MM.1S (cell line): ENCODE measurements around the gene AP5S1.

Source experiments
- DNase-seq: peaks from one replicate; pipeline ENCODE4 v3.0.0-alpha.2; 2015
- H2AFZ ChIP-seq: fragments of 300-600 bp; sonication (generic); 2 replicates; pipeline ENCODE4 v1.6.0; 2016; ENCODE audit warnings: antibody characterized with exemption, low read length
- H3F3A ChIP-seq: fragments of 300-600 bp; sonication (generic); 2 replicates; pipeline ENCODE4 v1.6.1; 2016; ENCODE audit warnings: mild to moderate bottlenecking, antibody characterized with exemption, low read length, moderate library complexity, mixed read lengths; ENCODE audit not compliant: insufficient read depth
- H3K27ac ChIP-seq: fragments of 300-600 bp; sonication (generic); 2 replicates; pipeline ENCODE4 v1.5.1; 2016; ENCODE audit warnings: mild to moderate bottlenecking, low read length
- H3K27me3 ChIP-seq: fragments of 300-600 bp; sonication (generic); replicated peaks from 2 replicates; pipeline ENCODE4 v1.6.0; 2016; ENCODE audit warnings: low read length; ENCODE audit not compliant: insufficient read depth
- H3K36me3 ChIP-seq: fragments of 300-600 bp; sonication (generic); replicated peaks from 2 replicates; pipeline ENCODE4 v1.6.1; 2016; ENCODE audit warnings: mild to moderate bottlenecking, low read length, mixed read lengths; ENCODE audit not compliant: insufficient read depth
- H3K4me1 ChIP-seq: fragments of 300-600 bp; sonication (generic); 2 replicates; pipeline ENCODE4 v1.6.1; 2016; ENCODE audit warnings: low read length, mixed read lengths
- H3K4me2 ChIP-seq: fragments of 300-600 bp; sonication (generic); 2 replicates; pipeline ENCODE4 v1.6.0; 2016; ENCODE audit warnings: low read depth, low read length
- H3K4me3 ChIP-seq: fragments of 300-600 bp; sonication (generic); 2 replicates; pipeline ENCODE4 v1.5.1; 2016; ENCODE audit warnings: low read length, mixed read lengths
- H3K79me2 ChIP-seq: fragments of 300-600 bp; sonication (generic); 2 replicates; pipeline ENCODE4 v1.6.1; 2016; ENCODE audit warnings: mixed run types, low read length, mixed read lengths
- H3K9ac ChIP-seq: fragments of 300-600 bp; sonication (generic); 2 replicates; pipeline ENCODE4 v1.6.1; 2016; ENCODE audit warnings: low read length, mixed read lengths
- H3K9me2 ChIP-seq: fragments of 300-600 bp; sonication (generic); replicated peaks from 2 replicates; pipeline ENCODE4 v1.6.1; 2016; ENCODE audit warnings: mild to moderate bottlenecking, low read length, mixed read lengths; ENCODE audit not compliant: insufficient read depth
- H3K9me3 ChIP-seq: fragments of 300-600 bp; sonication (generic); replicated peaks from 2 replicates; pipeline ENCODE4 v1.6.1; 2016; ENCODE audit warnings: mild to moderate bottlenecking, low read length, mixed read lengths; ENCODE audit not compliant: insufficient read depth
- H4K20me1 ChIP-seq: fragments of 300-600 bp; sonication (generic); 2 replicates; pipeline ENCODE4 v1.6.1; 2016; ENCODE audit warnings: mild to moderate bottlenecking, low read length, moderate library complexity, mixed read lengths; ENCODE audit not compliant: insufficient read depth
- CTCF ChIP-seq: fragments of 300-600 bp; sonication (generic); IDR thresholded peaks from 2 replicates; pipeline ENCODE4 v1.5.1; 2016; ENCODE audit warnings: antibody characterized with exemption, low read length, mixed read lengths
- EZH2 ChIP-seq: fragments of 300-600 bp; sonication (generic); optimal IDR thresholded peaks from 2 replicates; pipeline ENCODE3; 2017; ENCODE audit warnings: low read depth, mild to moderate bottlenecking, antibody characterized with exemption, low read length, mixed read lengths
- EZH2phosphoT487 ChIP-seq: fragments of 300-600 bp; sonication (generic); IDR thresholded peaks from 2 replicates; pipeline ENCODE4 v1.6.1; 2018; ENCODE audit warnings: antibody characterized with exemption, low read length

AP5S1 gene

GRCh38 chr20:3794701-3795420 lies 25.5 kb upstream of the AP5S1 start:
- peak overlapping the region; percentile 68 for H3K4me3 ChIP-seq
- peaks cover 26% of the 10 kb centered on the region for H3K4me1 ChIP-seq
- H3F3A ChIP-seq = peaks cover 21% of the 10 kb centered on the region
- H3K36me3 ChIP-seq = no peaks in the 10 kb centered on the region
- H3K4me2 ChIP-seq = peak overlapping the region; percentile 66
- no peaks in the 10 kb centered on the region for H3K27me3 ChIP-seq
- peak overlapping the region; percentile 90; the same call in 1 of the 2 replicates for H2AFZ ChIP-seq
- no peaks in the 10 kb centered on the region for H3K9me3 ChIP-seq
- peaks cover 31% of the 10 kb centered on the region for H3K79me2 ChIP-seq
- no peaks in the 10 kb centered on the region for H3K9me2 ChIP-seq
- H4K20me1 ChIP-seq = no peaks in the 10 kb centered on the region
- no peak for DNase-seq
- H3K27ac ChIP-seq = peak overlapping the region; percentile 74; the same call in 1 of the 2 replicates
- H3K9ac ChIP-seq = peak overlapping the region; percentile 84; the same call in 1 of the 2 replicates
- no peak for TF ChIP-seq CTCF
- no peak for TF ChIP-seq EZH2

GRCh38 chr20:3795511-3796468 lies 24.6 kb upstream of the AP5S1 start, which contains the start of gene CDC25B:
CDC25B (plus strand) TSS chr20:3796310; CDS start chr20:3796532, 222 bp downstream.
- Histone ChIP-seq H3K36me3 (no peaks in the 10 kb centered on the region; the same call in 1 of the 2 replicates), H3K9ac (peak within 1 kb of the TSS; percentile 84), H3K9me3 (no peaks in the 10 kb centered on the region), H3K4me1 (peaks cover 32% of the 10 kb centered on the region), H3K4me3 (peak within 1 kb of the TSS; percentile 90), H3K27ac (peak within 1 kb of the TSS; percentile 94), H4K20me1 (no peaks in the 10 kb centered on the region), H3K27me3 (no peaks in the 10 kb centered on the region), H3K4me2 (peak within 1 kb of the TSS; percentile 88), H3K79me2 (peaks cover 40% of the 10 kb centered on the region), H3F3A (peaks cover 21% of the 10 kb centered on the region), H2AFZ (peak within 1 kb of the TSS; percentile 90), H3K9me2 (no peaks in the 10 kb centered on the region)
- TF ChIP-seq EZH2 (no peak), CTCF (peak; percentile 45), EZH2phosphoT487 (no peak)
- DNase-seq = peak; percentile 93

GRCh38 chr20:3796477-3797225 lies 23.7 kb upstream of the AP5S1 start:
- peaks cover 21% of the 10 kb centered on the region for H3F3A ChIP-seq
- peak; percentile 20 for DNase-seq
- no peaks in the 10 kb centered on the region for H3K27me3 ChIP-seq
- peak overlapping the region; percentile 90 for H3K4me3 ChIP-seq
- peaks cover 32% of the 10 kb centered on the region for H3K4me1 ChIP-seq
- no peaks in the 10 kb centered on the region for H3K9me3 ChIP-seq
- TF ChIP-seq CTCF = no peak
- no peak for TF ChIP-seq EZH2
- no peak for TF ChIP-seq EZH2phosphoT487
- no peaks in the 10 kb centered on the region for H4K20me1 ChIP-seq
- no peaks in the 10 kb centered on the region; the same call in 1 of the 2 replicates for H3K36me3 ChIP-seq
- H3K4me2 ChIP-seq = peak overlapping the region; percentile 88
- H2AFZ ChIP-seq = no peak overlapping the region
- H3K9ac ChIP-seq = peak overlapping the region; percentile 75
- H3K9me2 ChIP-seq = no peaks in the 10 kb centered on the region
- peaks cover 49% of the 10 kb centered on the region for H3K79me2 ChIP-seq
- H3K27ac ChIP-seq = peak overlapping the region; percentile 94; the same call in 1 of the 2 replicates
